GM12865 (cell line): Measurements from ENCODE around the gene SLC27A5.
"Not testable (repeated sequence)": the region's sequence is repeated elsewhere in the genome, so short reads cannot be mapped to it uniquely, and the experiment has no call there.

ENCODE experiments used
- DNase-seq: peaks from one replicate; pipeline ENCODE4 v3.0.0; 2010; ENCODE audit warnings: low read depth
- H3K4me3 ChIP-seq: 2 replicates; pipeline ENCODE4 v1.5.1; 2011; ENCODE audit warnings: mild to moderate bottlenecking, low read depth, low read length, control low read depth
- CTCF ChIP-seq: IDR thresholded peaks from 2 replicates; pipeline ENCODE4 v1.5.1; 2011; ENCODE audit warnings: low read length, control low read depth, low read depth, inconsistent platforms; ENCODE audit not compliant: insufficient read depth; ENCODE audit errors: missing control alignments

SLC27A5 gene

GRCh38 chr19:58547323-58548312 lies 35.8 kb upstream of the SLC27A5 start:
- TF ChIP-seq CTCF: no peak

GRCh38 chr19:58546019-58546530 lies 34.3 kb upstream of the SLC27A5 start:
- no peak for DNase-seq
- peak overlapping the region; percentile 76 for H3K4me3 ChIP-seq
- no peak for TF ChIP-seq CTCF

More at GRCh38 chr19:58547323-58548312, 35.8 kb upstream of the SLC27A5 start:
- no peak overlapping the region for H3K4me3 ChIP-seq
- no peak for DNase-seq

GRCh38 chr19:58545286-58546018 lies 33.7 kb upstream of the SLC27A5 start:
- H3K4me3 ChIP-seq: peak overlapping the region; percentile 76
- no peak for TF ChIP-seq CTCF
- no peak for DNase-seq

- peak; percentile 72 for DNase-seq
- no peak for TF ChIP-seq CTCF
- peak overlapping the region; percentile 76 for H3K4me3 ChIP-seq
Observed at GRCh38 chr19:58544591-58545285, 32.9 kb upstream of the SLC27A5 start.

GRCh38 chr19:58543826-58544590 lies 32.2 kb upstream of the SLC27A5 start, which contains the start of gene TRIM28:
TRIM28 (plus strand) TSS chr19:58544064; CDS start chr19:58544758, 694 bp downstream.
- peak within 1 kb of the TSS; percentile 76 for H3K4me3 ChIP-seq
- DNase-seq: peak; percentile 99
- TF ChIP-seq CTCF: no peak

GRCh38 chr19:58542641-58543372 lies 31.0 kb upstream of the SLC27A5 start:
- not testable (repeated sequence) for H3K4me3 ChIP-seq

GRCh38 chr19:58539169-58539559 lies 27.4 kb upstream of the SLC27A5 start:
- not testable (repeated sequence) for DNase-seq, H3K4me3 ChIP-seq

More at GRCh38 chr19:58542641-58543372, 31.0 kb upstream of the SLC27A5 start:
- not testable (repeated sequence) for DNase-seq
